RWPE1 (cell line): ENCODE data around the gene RPS10.
A peak's percentile ranks its signal among the peaks of the same experiment; 100 is the strongest.
"Not testable (repeated sequence)": the region's sequence is repeated elsewhere in the genome, so short reads cannot be mapped to it uniquely, and the experiment has no call there.

Experiments
- CTCF ChIA-PET: fragments of 350-600 bp; sonication (Branson Sonifier 250); formaldehyde crosslinking; extraction: SDS; loops from one replicate; lab custom pipeline; 2021; lab: Yijun Ruan, JAX
- POLR2A ChIA-PET: fragments of 400-600 bp; formaldehyde crosslinking; extraction: SDS; loops from one replicate; lab custom pipeline; 2020; ENCODE audit warnings: antibody characterized with exemption; ENCODE audit not compliant: low non-redundant PET; lab: Yijun Ruan, JAX
- DNase-seq: peaks from one replicate; pipeline ENCODE4 v3.0.0; 2012; ENCODE audit warnings: low spot score
- H3K27ac ChIP-seq: fragments of 450-650 bp; 2 replicates; pipeline ENCODE4 v1.5.1; 2017
- TF ChIP-seq, protein P1 (sequence below): fragments of 450-650 bp; conservative IDR thresholded peaks from 2 replicates; pipeline ENCODE4 v1.5.1; 2017; ENCODE audit warnings: low read depth, mild to moderate bottlenecking

RPS10 gene

DNA sequence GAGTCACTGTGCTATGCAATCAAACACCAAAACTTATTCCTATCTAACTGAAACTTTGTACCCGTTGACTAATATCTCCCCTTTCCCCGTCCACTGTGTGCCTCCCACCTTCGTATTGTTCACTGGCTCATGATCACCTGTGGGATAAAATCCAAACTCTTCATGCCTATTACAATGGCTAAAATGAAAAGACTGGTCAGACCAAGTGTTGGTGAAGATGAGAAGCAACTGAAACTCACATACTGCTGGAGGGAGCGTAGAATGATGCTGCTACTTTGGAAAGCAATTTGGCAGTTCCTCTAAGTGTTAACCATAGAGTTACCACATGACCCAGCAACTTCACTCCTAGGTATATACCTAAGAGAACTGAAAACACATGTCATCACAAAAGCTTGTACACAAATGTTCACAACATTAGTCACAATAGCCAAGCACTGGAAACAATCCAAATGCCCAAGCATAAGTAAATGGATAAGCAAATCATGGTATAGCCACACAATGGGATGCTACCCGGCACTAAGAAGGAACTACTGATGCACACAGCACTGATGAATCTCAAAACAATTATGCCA lies 13.1 kb downstream of the RPS10 start:
- ChIA-PET POLR2A (no interaction called here), CTCF (no interaction called here)
- TF ChIP-seq, protein P1, sequence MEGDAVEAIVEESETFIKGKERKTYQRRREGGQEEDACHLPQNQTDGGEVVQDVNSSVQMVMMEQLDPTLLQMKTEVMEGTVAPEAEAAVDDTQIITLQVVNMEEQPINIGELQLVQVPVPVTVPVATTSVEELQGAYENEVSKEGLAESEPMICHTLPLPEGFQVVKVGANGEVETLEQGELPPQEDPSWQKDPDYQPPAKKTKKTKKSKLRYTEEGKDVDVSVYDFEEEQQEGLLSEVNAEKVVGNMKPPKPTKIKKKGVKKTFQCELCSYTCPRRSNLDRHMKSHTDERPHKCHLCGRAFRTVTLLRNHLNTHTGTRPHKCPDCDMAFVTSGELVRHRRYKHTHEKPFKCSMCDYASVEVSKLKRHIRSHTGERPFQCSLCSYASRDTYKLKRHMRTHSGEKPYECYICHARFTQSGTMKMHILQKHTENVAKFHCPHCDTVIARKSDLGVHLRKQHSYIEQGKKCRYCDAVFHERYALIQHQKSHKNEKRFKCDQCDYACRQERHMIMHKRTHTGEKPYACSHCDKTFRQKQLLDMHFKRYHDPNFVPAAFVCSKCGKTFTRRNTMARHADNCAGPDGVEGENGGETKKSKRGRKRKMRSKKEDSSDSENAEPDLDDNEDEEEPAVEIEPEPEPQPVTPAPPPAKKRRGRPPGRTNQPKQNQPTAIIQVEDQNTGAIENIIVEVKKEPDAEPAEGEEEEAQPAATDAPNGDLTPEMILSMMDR = no peak
- H3K27ac ChIP-seq = no peak overlapping the region
- no peak for DNase-seq

DNA sequence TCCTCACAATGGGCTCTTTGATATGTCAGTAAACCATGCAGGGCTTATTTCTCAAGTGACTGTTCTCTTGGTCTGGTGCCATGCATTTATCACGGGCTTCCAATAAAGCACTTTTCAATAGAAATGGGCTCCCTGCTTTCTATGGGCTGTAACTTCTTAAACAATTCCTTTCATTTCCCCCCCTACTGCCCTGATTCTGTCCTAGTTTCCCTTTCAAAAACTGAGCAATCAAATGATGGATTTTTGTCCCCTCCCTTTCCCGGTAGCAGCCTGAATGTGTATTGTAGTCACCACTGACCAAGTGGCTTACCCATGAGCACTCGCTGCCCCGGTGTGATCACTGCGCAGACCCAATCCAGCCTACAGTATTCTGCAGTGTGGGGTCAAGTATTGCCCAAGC lies 13.9 kb downstream of the RPS10 start:
- ChIA-PET CTCF (no interaction called here), POLR2A (no interaction called here)
- H3K27ac ChIP-seq = no peak overlapping the region
- DNase-seq = no peak
- TF ChIP-seq, protein P1 = no peak

DNA sequence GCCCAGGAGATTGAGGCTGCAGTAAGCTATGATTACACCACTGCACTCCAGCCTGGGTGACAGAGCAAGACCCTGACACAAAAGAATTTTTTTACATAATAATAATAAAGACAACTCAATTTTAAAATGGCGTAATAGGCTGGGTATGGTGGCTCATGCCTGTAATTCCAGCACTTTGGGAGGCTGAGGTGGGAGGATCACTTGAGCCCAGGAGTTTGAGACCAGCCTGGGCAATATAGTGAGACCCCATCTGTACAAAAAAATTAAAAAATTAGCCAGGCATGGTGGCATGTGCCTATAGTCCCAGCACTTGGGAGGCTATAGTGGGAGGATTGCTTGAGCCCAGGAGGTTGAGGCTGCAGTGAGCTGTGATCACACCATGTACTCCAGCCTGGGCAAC lies 18.0 kb downstream of the RPS10 start:
- POLR2A ChIA-PET, H3K27ac ChIP-seq, CTCF ChIA-PET, DNase-seq: not testable (repeated sequence)

DNA sequence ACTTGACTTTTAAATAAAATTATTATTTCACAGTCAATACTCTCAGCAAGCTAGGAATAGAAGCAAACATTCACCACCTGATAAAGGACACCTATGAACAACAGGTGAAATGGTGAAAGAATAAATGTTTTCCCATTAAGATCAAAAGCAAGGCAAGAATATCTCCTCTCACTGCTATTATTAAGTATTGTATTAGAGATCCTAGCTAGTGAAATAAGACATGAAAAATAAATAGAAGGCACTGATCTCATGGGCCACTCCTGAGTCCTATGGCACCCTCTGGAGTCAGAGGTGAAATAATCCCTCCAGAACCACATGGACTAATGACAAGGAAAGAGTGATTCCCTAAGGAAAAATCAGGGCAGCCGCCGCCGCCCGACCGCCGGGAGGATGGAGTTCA lies 29.4 kb downstream of the RPS10 start:
- CTCF ChIA-PET = interaction anchor here (0.6 to 1.1 kb wide), 2 partner anchors 8 to 201 kb away, joined by 3 read pairs; no protein-coding TSS in a partner anchor
- TF ChIP-seq, protein P1 = no peak
- POLR2A ChIA-PET = no interaction called here
- DNase-seq = no peak
- H3K27ac ChIP-seq = no peak overlapping the region

DNA sequence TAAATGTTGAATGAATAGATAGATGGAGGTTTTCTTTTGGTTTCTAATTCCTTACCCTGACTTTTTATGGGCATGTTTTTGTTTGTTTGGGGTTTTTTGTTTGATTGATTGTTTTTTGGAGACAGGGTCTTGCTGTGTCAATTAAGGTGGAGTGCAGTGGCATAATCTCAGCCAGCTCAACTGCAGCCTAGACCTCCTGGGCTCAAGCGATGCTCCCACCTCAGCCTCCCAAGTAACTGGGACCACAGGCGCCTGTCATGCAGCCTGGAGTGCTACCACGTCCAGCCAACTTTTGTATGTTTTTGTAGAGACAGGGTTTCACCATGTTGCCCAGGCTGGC lies 31.9 kb downstream of the RPS10 start:
- TF ChIP-seq, protein P1 = no peak
- ChIA-PET CTCF (interaction anchor here (1.1 to 1.4 kb wide), 2 partner anchors 20 to 216 kb away, joined by 3 read pairs; no protein-coding TSS in a partner anchor), POLR2A (no interaction called here)
- H3K27ac ChIP-seq = no peak overlapping the region
- DNase-seq = no peak

DNA sequence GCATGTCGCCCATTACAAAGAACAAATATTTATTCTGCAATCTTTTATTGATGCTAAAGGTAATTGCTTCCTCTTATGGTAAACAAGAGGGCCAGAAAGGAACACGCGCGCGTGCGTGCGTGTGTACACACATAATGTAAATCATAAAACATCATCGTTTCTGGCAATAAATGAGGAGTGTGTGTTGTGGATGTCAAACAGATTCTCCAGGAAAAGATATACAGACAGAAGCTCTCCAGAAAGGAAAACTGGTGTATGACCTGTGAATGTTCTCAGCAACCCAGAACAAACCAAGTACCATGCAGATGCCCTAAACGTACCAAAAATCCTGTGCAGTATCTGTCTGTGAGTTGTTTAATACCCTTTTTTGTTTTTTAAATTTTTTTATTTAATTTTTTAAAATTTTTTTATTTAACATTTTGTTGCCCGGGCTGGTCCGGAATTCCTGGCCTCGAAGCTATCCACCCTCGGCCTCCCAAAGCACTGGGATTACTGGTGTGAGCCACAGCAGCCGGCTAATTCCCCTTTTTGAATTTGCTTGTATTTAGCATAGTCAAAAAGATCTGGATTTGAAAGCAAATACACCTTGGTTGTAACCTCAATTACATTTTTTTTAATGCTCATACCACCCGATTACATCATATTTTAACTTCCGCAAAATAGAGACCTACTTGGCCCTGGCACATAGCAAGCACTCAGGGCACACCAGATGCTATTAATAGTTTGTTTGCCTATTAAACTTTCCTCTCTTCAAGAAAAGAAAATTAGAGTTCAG lies 32.5 kb downstream of the RPS10 start:
- POLR2A ChIA-PET = no interaction called here
- CTCF ChIA-PET = interaction anchor here (0.6 to 1.4 kb wide), 4 partner anchors 8 to 216 kb away, joined by 3 to 4 read pairs (median 3); no protein-coding TSS in a partner anchor
- peak overlapping the region; percentile 92 for H3K27ac ChIP-seq
- TF ChIP-seq, protein P1 = no peak
- DNase-seq = no peak
